Activated T-cell treated with anti-CD3 and anti-CD28 coated beads, Interleukin-2, amount 50 U/mL, for 24 hours (primary cell): ENCODE measurements around the gene ANKRD11.
A peak's percentile ranks its signal among the peaks of the same experiment; 100 is the strongest.

Experiments
- DNase-seq: peaks from one replicate; pipeline ENCODE4 v3.0.0-alpha.2; 2020
- H3K27ac Mint-ChIP-seq: 2 replicates; pipeline ENCODE4 v1.8.0; 2020; ENCODE audit warnings: mild to moderate bottlenecking, mixed read lengths
- H3K27me3 Mint-ChIP-seq: 2 replicates; pipeline ENCODE4 v1.8.0; 2020; ENCODE audit warnings: mixed read lengths
- H3K36me3 Mint-ChIP-seq: 2 replicates; pipeline ENCODE4 v1.8.0; 2020; ENCODE audit warnings: low read depth, mixed read lengths
- H3K4me1 Mint-ChIP-seq: 2 replicates; pipeline ENCODE4 v1.8.0; 2020; ENCODE audit warnings: low read depth, mixed read lengths
- H3K4me3 Mint-ChIP-seq: 2 replicates; pipeline ENCODE4 v1.8.0; 2020; ENCODE audit warnings: mild to moderate bottlenecking, moderate library complexity, mixed read lengths
- H3K9me3 Mint-ChIP-seq: 2 replicates; pipeline ENCODE4 v1.8.0; 2020; ENCODE audit warnings: mixed read lengths

ANKRD11 gene

DNA sequence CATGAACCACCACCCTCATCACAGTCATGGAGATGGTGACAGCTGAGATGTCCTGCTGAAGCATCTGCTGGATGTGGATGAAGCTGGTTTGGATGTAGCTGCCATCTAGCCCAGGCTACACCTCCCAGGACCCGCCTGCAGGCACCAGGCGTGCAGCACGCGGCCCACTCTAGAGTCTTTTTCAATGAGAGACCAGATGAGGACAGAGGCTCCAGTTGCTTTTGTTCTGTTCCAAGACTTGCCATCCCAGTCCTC, 170.8 kb downstream of the ANKRD11 start:
- Mint-ChIP-seq H3K27me3 (no peaks in the 10 kb centered on the region), H3K27ac (peak overlapping the region; percentile 94), H3K4me3 (peak overlapping the region; percentile 66), H3K4me1 (peaks cover 95% of the 10 kb centered on the region), H3K36me3 (peaks cover 70% of the 10 kb centered on the region), H3K9me3 (no peaks in the 10 kb centered on the region)
- DNase-seq: no peak

DNA sequence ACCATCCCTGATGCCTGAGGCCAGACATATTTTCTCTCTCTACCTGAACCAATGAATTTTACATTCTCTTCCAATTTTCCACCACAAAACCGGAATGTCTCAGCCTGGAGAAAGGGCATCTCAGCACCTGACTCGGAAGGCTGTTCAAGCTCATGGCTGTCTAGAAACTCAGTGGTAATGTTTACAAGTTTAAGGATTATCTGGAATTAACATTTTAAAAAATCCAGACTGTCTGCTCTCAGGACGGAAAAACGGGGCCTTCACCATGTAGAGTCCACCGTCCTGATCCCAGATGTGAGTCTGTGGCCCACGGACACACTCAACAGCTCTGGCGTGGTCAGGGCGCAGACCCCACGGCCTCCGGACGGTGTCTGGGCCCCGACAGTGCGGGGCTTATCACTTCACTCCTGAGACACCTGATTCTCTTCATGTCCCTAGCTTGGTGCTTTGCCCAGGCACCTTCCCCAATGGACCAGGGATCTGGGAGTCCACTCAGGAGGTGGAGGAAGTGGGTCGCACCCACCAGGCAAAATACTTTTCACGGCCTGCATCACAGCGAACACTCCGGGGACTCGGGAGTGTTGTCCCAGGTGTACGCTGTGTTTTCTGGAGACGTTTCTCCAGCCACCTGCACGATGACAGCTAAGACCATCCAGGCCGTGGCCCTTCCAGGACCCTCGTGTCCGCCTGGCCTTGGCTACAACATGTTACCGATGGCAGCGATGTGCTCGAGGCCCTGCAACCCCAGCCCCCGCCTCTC, 171.3 kb downstream of the ANKRD11 start:
- no peaks in the 10 kb centered on the region for H3K27me3 Mint-ChIP-seq
- peak overlapping the region; percentile 94 for H3K27ac Mint-ChIP-seq
- H3K9me3 Mint-ChIP-seq: no peaks in the 10 kb centered on the region
- peaks cover 95% of the 10 kb centered on the region for H3K4me1 Mint-ChIP-seq
- peak overlapping the region; percentile 66 for H3K4me3 Mint-ChIP-seq
- DNase-seq: no peak
- peaks cover 72% of the 10 kb centered on the region for H3K36me3 Mint-ChIP-seq

DNA sequence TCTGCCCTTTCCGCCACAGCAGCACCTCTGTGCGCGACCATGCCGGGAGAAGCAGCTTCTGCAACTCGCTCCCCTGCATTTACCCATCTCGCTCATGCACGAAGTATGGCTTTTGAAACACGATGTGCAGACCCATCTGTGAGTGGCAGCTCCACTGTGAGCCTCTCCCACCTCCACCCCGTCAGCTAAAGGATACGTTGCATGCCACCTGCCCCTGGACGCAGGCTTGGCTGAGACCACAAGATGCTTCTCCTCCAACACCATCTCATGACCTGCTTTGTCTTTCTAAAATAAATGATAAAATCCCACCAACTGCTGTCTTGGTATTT, 172.0 kb downstream of the ANKRD11 start:
- H3K9me3 Mint-ChIP-seq: no peaks in the 10 kb centered on the region
- peaks cover 96% of the 10 kb centered on the region for H3K4me1 Mint-ChIP-seq
- peak overlapping the region; percentile 94 for H3K27ac Mint-ChIP-seq
- H3K36me3 Mint-ChIP-seq: peaks cover 72% of the 10 kb centered on the region
- no peaks in the 10 kb centered on the region for H3K27me3 Mint-ChIP-seq
- H3K4me3 Mint-ChIP-seq: peak overlapping the region; percentile 66
- DNase-seq: no peak

DNA sequence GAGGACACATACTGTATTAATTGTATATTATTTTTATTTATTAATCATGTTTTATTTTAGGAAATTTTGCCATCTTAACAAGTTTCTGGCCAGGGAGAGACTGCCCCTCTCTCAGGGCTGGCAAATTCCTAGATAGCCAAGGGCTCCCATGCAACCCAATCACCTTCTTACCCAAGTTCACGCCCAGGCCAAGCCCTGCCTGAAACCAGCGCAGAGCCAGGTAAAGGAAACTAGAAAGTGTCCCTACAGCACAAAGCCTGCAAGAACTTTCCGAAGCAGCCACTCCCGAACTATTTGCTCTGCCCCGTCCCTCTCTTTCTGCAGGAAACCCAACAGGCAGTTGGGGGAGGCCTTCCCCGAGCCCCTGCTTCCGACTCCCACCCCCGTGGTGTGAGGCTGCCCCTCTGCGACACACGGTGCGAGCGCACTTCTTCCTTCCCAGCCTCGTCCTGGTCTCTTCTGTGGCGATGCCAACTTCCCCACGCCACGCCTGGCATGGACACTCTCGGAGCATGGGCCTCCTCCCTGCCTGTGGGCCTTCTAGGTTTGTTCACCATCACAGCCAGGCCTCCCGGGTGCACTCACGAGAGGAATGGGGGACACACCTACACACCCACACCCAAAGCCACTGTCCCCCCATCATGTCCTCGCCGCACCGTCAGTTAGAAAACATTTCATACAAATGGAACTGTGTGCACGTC, 172.5 kb downstream of the ANKRD11 start:
- Mint-ChIP-seq H3K4me1 (peaks cover 97% of the 10 kb centered on the region), H3K9me3 (no peaks in the 10 kb centered on the region), H3K27ac (peak overlapping the region; percentile 94), H3K4me3 (no peak overlapping the region), H3K36me3 (peaks cover 74% of the 10 kb centered on the region), H3K27me3 (no peaks in the 10 kb centered on the region)
- no peak for DNase-seq

DNA sequence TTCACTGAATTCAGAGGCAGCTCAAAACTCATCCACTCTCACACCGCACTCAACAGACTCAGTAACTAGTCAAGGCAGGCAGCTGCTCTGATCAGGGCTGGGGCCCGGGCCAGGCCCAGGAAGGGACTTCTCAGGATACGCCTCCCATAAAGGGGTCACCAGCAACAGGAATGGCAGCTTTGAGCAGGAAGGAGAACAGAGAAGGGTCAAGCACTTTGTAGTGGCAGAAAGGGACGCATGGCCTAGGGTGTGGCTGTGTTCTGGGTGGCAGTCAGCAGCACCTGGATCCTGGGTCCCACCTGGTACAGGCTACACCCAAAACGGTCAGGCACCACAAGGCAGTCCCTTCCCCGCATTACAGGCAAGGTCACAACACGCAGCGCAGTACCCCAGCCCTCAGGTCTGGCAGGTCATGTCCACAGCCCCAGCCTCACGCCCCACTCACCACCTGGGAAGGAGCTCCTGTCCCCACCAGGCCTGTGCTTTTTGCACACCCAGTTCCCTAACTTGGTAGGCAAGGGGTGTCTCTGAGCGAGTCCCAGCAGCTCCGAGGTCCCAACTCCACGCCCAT, 173.2 kb downstream of the ANKRD11 start:
- Mint-ChIP-seq H3K36me3 (peaks cover 75% of the 10 kb centered on the region), H3K9me3 (no peaks in the 10 kb centered on the region), H3K4me3 (peak overlapping the region; percentile 11), H3K27me3 (no peaks in the 10 kb centered on the region), H3K4me1 (peaks cover 97% of the 10 kb centered on the region), H3K27ac (peak overlapping the region; percentile 97)
- no peak for DNase-seq

DNA sequence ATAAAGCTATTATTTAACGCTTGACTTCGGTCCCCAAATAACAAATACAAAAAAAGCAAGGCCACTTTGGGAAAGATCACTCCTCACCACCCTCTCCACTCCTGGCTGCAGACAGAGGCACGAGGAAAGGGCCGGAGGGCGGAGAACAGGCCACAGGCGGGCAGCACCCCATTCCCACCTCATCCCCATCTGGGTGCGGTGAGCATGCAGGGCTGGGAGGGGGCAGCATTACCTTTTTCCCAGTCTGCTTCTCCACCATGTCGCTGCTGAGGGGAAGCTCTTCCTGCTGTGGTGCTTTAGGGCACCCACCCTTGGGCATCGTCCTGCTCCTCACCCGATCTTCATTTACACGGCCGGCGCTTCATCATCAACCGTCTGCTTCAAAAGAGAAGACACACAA, 173.7 kb downstream of the ANKRD11 start:
- H3K4me1 Mint-ChIP-seq: peaks cover 96% of the 10 kb centered on the region
- no peak for DNase-seq
- H3K27ac Mint-ChIP-seq: peak overlapping the region; percentile 97
- peak overlapping the region; percentile 63 for H3K4me3 Mint-ChIP-seq
- no peaks in the 10 kb centered on the region for H3K9me3 Mint-ChIP-seq
- peaks cover 75% of the 10 kb centered on the region for H3K36me3 Mint-ChIP-seq
- no peaks in the 10 kb centered on the region for H3K27me3 Mint-ChIP-seq

DNA sequence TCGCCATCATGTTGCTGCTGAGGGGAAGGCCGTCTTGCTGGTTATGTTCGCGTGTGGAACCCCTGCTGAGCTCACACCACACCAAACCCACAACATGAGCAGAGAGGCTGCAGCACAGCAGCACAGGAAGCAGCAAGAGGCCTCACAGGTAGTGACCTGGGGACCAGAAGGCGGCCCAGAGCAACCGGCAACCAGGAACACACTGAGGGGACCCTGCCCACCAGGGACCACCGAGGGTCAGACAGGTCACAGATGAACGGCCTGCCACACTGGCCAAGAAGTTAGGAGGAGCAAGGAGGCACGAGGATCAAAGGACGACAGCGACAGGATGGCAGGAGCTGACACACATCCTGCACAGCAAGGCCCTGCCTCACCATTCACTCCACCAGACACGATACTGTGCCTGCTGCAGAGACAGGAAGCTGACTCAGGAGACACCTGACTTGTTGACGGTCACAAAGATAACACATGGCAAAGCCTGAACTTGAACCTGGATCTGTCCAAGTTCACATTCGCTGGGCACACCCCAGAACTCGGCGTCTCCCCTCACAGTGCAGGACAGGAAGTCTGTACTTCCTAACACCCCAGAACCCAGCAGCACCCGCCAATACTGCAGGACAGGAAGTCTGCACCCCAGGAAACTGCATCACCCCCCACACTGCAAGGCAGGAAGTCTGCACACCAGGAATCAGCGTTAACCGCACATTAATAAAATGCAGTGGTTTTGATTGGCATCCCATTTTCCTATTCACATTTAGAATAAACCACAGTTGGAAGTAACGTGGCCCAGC, 174.4 kb downstream of the ANKRD11 start:
- Mint-ChIP-seq H3K27ac (peak overlapping the region; percentile 97), H3K36me3 (peaks cover 81% of the 10 kb centered on the region), H3K9me3 (no peaks in the 10 kb centered on the region), H3K27me3 (no peaks in the 10 kb centered on the region), H3K4me3 (peak overlapping the region; percentile 63), H3K4me1 (peaks cover 94% of the 10 kb centered on the region)
- DNase-seq: peak; percentile 80

DNA sequence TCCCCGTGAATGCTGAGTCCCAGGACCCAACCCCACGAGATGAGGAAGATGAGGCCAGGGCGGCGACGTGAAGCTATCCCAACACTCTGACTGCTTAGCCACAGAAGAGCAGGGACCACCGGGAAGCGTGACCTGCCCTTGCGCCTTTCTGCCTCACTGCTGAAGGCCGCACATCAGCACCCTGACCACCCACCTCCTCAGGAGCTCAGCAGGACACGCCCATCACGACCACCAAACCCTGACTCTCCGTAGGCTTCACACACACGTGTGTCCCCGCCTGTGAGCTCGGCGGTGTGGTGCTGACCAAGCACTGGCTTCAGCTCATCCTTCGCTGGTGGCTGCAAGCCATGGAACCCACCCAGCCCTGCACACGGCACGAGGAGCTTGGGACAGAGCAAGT, 175.1 kb downstream of the ANKRD11 start:
- Mint-ChIP-seq H3K27me3 (no peaks in the 10 kb centered on the region), H3K36me3 (peaks cover 88% of the 10 kb centered on the region), H3K9me3 (no peaks in the 10 kb centered on the region), H3K4me3 (peak overlapping the region; percentile 63), H3K4me1 (peaks cover 92% of the 10 kb centered on the region), H3K27ac (peak overlapping the region; percentile 97)
- no peak for DNase-seq

DNA sequence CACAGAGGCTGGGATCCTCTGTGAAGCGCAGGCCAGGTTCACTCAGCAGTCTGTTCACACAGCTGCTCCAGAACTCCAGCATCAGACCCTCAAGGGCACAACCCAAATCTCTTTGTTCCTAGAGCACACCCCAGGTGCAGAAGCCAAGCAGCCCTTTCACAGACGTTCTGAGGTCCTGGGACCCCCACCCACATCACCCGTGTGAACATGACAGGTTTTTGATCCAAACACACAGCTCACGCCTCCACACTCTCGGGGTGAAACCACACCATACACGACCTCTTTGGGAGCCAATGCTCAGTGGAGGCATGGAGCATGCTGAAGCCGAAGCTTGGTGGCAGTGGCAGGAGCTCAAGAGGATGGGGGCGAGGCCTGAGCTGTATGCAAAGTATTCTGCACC, 175.5 kb downstream of the ANKRD11 start:
- H3K27ac Mint-ChIP-seq: peak overlapping the region; percentile 97
- H3K9me3 Mint-ChIP-seq: no peaks in the 10 kb centered on the region
- no peak for DNase-seq
- H3K27me3 Mint-ChIP-seq: no peaks in the 10 kb centered on the region
- peaks cover 88% of the 10 kb centered on the region for H3K36me3 Mint-ChIP-seq
- peak overlapping the region; percentile 63 for H3K4me3 Mint-ChIP-seq
- peaks cover 92% of the 10 kb centered on the region for H3K4me1 Mint-ChIP-seq

DNA sequence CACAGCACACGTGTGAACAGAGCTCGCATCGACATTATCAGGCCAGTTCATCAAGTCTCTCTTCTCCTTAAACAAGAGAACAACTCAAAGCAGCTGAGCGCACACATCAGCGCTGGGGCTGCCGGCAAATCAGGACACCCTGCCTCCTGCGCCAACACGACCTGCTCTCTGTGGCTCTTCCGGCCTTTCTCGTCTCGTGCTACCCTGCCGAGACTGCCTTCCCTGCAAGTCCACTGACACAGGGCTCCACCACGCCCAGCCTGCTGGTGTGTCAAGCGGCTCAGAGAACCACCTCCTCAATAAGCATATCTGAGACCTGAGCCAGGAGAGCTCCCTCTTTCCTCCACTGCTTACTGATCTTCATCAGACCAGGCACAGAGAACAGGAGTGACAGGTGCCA, 176.0 kb downstream of the ANKRD11 start:
- peak overlapping the region; percentile 63 for H3K4me3 Mint-ChIP-seq
- H3K27me3 Mint-ChIP-seq: no peaks in the 10 kb centered on the region
- H3K4me1 Mint-ChIP-seq: peaks cover 92% of the 10 kb centered on the region
- no peaks in the 10 kb centered on the region for H3K9me3 Mint-ChIP-seq
- H3K27ac Mint-ChIP-seq: peak overlapping the region; percentile 97
- H3K36me3 Mint-ChIP-seq: peaks cover 90% of the 10 kb centered on the region
- peak; percentile 58 for DNase-seq

DNA sequence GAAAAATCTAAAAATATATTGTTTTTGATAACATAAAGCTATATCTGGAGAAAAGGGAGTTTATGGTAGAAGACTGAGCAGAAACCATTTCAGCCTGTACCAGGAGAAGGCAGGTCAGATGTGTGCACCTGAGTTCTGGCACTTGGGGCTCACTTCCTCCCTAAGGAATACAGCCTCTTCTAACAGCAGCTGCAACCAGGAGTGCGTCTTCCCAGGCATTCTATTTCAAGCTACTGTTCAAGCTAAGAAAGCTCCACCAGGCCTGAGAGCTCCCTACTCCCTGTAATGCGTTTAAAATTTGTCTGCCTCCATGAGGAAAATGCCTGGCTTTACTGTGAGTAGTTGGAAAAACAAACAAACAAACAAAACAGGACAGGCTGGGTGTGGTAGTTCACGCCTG, 176.8 kb downstream of the ANKRD11 start:
- Mint-ChIP-seq H3K27ac (peak overlapping the region; percentile 97), H3K4me1 (peaks cover 92% of the 10 kb centered on the region)

DNA sequence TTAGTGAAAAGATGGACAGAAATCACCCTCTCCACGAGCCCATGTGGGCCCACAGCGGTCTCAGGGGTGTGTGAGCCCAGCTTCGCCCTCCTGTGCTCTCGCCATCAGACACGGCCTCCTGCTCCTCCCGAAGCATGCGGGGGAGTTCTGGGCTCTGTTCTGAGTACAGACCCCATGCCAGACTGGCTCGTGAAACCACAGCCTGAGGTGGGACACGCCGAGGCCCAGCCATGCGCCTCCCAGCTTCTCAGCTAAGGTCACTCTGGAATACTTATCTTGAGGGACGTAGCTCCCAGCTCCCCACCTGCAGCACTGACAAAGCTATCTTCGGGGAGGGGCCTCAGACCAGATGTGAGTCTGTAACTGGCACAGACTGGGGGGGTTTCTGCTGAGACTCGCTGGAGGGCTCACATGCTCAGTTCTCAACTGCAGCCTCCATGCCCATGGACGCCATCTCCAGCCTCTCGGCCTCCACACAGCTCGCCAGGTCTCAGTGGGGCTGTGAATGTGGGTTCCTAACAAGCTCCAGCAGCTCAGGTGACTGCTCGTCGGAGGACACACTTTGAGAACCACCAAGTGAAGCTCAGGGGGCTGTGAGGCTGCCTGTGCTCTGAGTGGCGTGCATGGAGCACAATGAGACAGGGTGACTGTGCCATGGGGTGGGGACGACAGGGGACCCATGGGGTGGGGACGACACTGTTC, 177.6 kb downstream of the ANKRD11 start:
- no peaks in the 10 kb centered on the region for H3K9me3 Mint-ChIP-seq
- DNase-seq: no peak
- H3K27ac Mint-ChIP-seq: peak overlapping the region; percentile 97
- no peak overlapping the region for H3K4me3 Mint-ChIP-seq
- no peaks in the 10 kb centered on the region for H3K27me3 Mint-ChIP-seq
- peaks cover 92% of the 10 kb centered on the region for H3K4me1 Mint-ChIP-seq
- peaks cover 89% of the 10 kb centered on the region for H3K36me3 Mint-ChIP-seq

More for the DNA sequence above, 176.8 kb downstream of the ANKRD11 start:
- no peak for DNase-seq
- Mint-ChIP-seq H3K4me3 (peak overlapping the region; percentile 63), H3K27me3 (no peaks in the 10 kb centered on the region), H3K9me3 (no peaks in the 10 kb centered on the region), H3K36me3 (peaks cover 89% of the 10 kb centered on the region)

DNA sequence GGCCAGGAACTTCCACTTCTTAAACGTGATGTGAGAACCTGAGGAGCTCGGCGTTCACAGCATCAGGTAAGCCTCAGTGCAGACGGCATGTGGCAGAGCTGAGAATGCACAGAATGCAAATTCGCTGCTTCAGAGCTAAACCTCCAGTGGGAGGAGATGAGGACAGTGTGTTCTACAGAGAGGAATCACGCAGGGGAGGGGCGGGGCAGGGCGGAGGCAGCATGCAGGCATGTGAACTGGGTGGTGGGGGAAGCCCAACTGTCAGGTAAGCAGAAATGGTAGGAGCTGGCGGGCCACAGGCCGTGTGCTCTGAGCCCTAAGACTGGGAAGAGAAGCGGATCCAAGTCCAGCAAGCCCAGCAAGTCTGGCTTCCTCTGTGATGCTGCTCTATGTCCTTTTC, 178.2 kb downstream of the ANKRD11 start:
- peak overlapping the region; percentile 39 for H3K27ac Mint-ChIP-seq
- DNase-seq: no peak
- H3K9me3 Mint-ChIP-seq: no peaks in the 10 kb centered on the region
- no peaks in the 10 kb centered on the region for H3K27me3 Mint-ChIP-seq
- H3K4me1 Mint-ChIP-seq: peaks cover 92% of the 10 kb centered on the region
- H3K4me3 Mint-ChIP-seq: no peak overlapping the region
- peaks cover 92% of the 10 kb centered on the region for H3K36me3 Mint-ChIP-seq

DNA sequence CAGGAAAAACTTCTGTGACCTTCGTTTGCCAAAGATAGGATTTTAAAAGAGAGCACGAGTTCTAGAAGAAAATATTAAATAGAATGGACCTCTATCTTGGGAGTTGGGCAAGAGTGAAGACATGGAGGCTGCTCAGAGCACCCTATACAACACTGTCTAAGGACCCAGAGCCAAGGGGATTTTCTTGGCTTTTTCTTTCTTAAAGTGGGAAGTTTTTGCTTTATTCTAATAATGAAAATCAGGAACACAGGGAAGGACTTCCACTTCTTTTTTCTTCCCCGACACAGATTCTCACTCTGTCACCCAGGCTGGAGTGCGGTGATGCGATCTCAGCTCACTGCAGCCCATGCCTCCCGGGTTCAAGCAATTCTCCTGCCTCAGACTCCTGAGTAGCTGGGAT, 178.7 kb downstream of the ANKRD11 start:
- H3K36me3 Mint-ChIP-seq: peaks cover 93% of the 10 kb centered on the region
- peaks cover 89% of the 10 kb centered on the region for H3K4me1 Mint-ChIP-seq
- no peak for DNase-seq
- peak overlapping the region; percentile 71 for H3K27ac Mint-ChIP-seq
- no peaks in the 10 kb centered on the region for H3K27me3 Mint-ChIP-seq
- no peak overlapping the region for H3K4me3 Mint-ChIP-seq
- H3K9me3 Mint-ChIP-seq: no peaks in the 10 kb centered on the region
